ENCODE results near the gene KIF18B. TPM values are rescaled to one million over a fixed set of nuclear protein-coding genes. Genes with fewer than 3 reads are reported as not detected.

The KIF18B gene
- total RNA-seq, 4 donors from 2014 or later, result 0.30 to 0.66 TPM; not detected in 2

- H3K9me3 ChIP-seq, result no peaks in the 10 kb centered on the region
- DNase-seq (ENCODE audit: low spot score in 2 of 2), result no peak
- 85 to 87% methylated on average over 14 of the region's 14 CpGs for WGBS, 2 donors
- peak overlapping the region in 1 of 4 donors; percentile 6 for H3K27ac ChIP-seq
- TF ChIP-seq EP300 (IDR thresholded peaks at IDR 0.05) (no peak), CTCF (IDR thresholded peaks at IDR 0.05) (no peak), POLR2A (IDR thresholded peaks at IDR 0.05) (no peak)
- no peak overlapping the region for H3K4me3 ChIP-seq
- no peaks in the 10 kb centered on the region for H3K36me3 ChIP-seq
- peaks cover 0 to 53% (median 26%) of the 10 kb centered on the region in 4 donors for H3K4me1 ChIP-seq
- H3K27me3 ChIP-seq, result peaks cover 0 to 25% of the 10 kb centered on the region in 2 donors
Measured at GRCh38 chr17:44912763-44913544, 34.6 kb downstream of the KIF18B start.

- WGBS, 2 donors, result 14 to 17% methylated on average over 34 to 47 of the region's 56 CpGs
- TF ChIP-seq CTCF (IDR thresholded peaks at IDR 0.05), result peak; percentile 42 to 57 (median 53)
- no peak for TF ChIP-seq EP300 (IDR thresholded peaks at IDR 0.05)
- TF ChIP-seq POLR2A (IDR thresholded peaks at IDR 0.05), result no peak
- Histone ChIP-seq H3K4me3 (peak overlapping the region in 3 of 4 donors; percentile 8 to 40 (median 27)), H3K4me1 (peaks cover 0 to 39% (median 21%) of the 10 kb centered on the region in 4 donors), H3K9me3 (no peaks in the 10 kb centered on the region), H3K27me3 (peaks cover 0 to 25% of the 10 kb centered on the region in 2 donors), H3K36me3 (no peaks in the 10 kb centered on the region), H3K27ac (no peak overlapping the region)
- DNase-seq (ENCODE audit: low spot score in 2 of 2), result peak in 1 of 2 donors; percentile 19
Measured at GRCh38 chr17:44911133-44912001, 36.2 kb downstream of the KIF18B start.

GRCh38 chr17:44910231-44911106, 37.1 kb downstream of the KIF18B start:
- Histone ChIP-seq H3K9me3 (no peaks in the 10 kb centered on the region), H3K36me3 (no peaks in the 10 kb centered on the region), H3K4me3 (no peak overlapping the region), H3K4me1 (peaks cover 0 to 30% (median 14%) of the 10 kb centered on the region in 4 donors), H3K27ac (no peak overlapping the region), H3K27me3 (peaks cover 0 to 25% of the 10 kb centered on the region in 2 donors)
- TF ChIP-seq POLR2A (IDR thresholded peaks at IDR 0.05), result no peak
- TF ChIP-seq CTCF (IDR thresholded peaks at IDR 0.05), result no peak
- TF ChIP-seq EP300 (IDR thresholded peaks at IDR 0.05), result no peak
- WGBS, 2 donors, result 86 to 90% methylated on average over 13 of the region's 13 CpGs
- no peak for DNase-seq (ENCODE audit: low spot score in 2 of 2)

GRCh38 chr17:44909681-44910144, 37.9 kb downstream of the KIF18B start:
- WGBS, 2 donors, result 67% methylated on average over 11 of the region's 11 CpGs
- H3K27ac ChIP-seq, result no peak overlapping the region
- no peak for DNase-seq (ENCODE audit: low spot score in 2 of 2)

More at GRCh38 chr17:44909681-44910144, 37.9 kb downstream of the KIF18B start:
- TF ChIP-seq EP300 (IDR thresholded peaks at IDR 0.05) (no peak), POLR2A (IDR thresholded peaks at IDR 0.05) (no peak), CTCF (IDR thresholded peaks at IDR 0.05) (no peak)
- Histone ChIP-seq H3K36me3 (no peaks in the 10 kb centered on the region), H3K27me3 (peaks cover 0 to 25% of the 10 kb centered on the region in 2 donors), H3K4me1 (peaks cover 0 to 23% (median 8%) of the 10 kb centered on the region in 4 donors), H3K4me3 (no peak overlapping the region), H3K9me3 (no peaks in the 10 kb centered on the region)

Measured in tibial nerve (tissue), 4 donors.